Neural cell (in vitro differentiated cells): ENCODE results near the gene PNLIPRP3.

Experiments
- EP300 ChIP-seq: fragments of 450-650 bp; conservative IDR thresholded peaks from 2 replicates; pipeline ENCODE4 v1.6.1; 2014; ENCODE audit warnings: antibody characterized with exemption, mild to moderate bottlenecking, moderate library complexity; ENCODE audit not compliant: poor library complexity, severe bottlenecking
- POLR2AphosphoS5 ChIP-seq: IDR thresholded peaks from 2 replicates; pipeline ENCODE4 v1.6.1; 2012
- REST ChIP-seq: IDR thresholded peaks from 2 replicates; pipeline ENCODE4 v1.6.1; 2012; ENCODE audit warnings: borderline replicate concordance
- TF ChIP-seq, protein P1 (sequence below): fragments of 450-650 bp; IDR thresholded peaks from 2 replicates; pipeline ENCODE4 v1.5.1; 2014; ENCODE audit warnings: antibody characterized with exemption, mild to moderate bottlenecking, moderate library complexity; ENCODE audit not compliant: poor library complexity, severe bottlenecking

DNA sequence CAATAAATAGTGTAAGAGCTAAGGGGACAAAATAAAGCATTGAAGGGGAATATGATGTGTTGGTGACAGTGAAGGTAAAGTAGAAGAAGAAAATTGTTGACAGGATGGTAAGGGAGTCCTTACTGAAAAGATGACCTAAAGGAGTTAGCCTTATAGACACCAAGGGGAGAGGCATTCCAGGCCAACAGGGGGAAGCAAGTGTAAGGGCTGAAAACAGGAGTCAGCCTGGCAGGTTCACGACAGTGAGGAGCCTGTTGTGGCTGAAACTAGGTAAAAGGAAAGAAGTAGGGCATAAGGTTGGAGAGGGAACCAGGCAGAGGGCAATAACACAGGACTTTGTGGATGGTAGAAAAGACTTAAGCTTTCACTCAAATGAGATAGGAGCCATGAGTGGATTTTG, 34.0 kb downstream of the PNLIPRP3 start:
- no peak for TF ChIP-seq POLR2AphosphoS5
- TF ChIP-seq, protein P1, sequence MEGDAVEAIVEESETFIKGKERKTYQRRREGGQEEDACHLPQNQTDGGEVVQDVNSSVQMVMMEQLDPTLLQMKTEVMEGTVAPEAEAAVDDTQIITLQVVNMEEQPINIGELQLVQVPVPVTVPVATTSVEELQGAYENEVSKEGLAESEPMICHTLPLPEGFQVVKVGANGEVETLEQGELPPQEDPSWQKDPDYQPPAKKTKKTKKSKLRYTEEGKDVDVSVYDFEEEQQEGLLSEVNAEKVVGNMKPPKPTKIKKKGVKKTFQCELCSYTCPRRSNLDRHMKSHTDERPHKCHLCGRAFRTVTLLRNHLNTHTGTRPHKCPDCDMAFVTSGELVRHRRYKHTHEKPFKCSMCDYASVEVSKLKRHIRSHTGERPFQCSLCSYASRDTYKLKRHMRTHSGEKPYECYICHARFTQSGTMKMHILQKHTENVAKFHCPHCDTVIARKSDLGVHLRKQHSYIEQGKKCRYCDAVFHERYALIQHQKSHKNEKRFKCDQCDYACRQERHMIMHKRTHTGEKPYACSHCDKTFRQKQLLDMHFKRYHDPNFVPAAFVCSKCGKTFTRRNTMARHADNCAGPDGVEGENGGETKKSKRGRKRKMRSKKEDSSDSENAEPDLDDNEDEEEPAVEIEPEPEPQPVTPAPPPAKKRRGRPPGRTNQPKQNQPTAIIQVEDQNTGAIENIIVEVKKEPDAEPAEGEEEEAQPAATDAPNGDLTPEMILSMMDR = no peak
- TF ChIP-seq EP300 = no peak
- TF ChIP-seq REST = no peak
